AG09309 (cell line): ENCODE measurements around the gene GRK3.

ENCODE experiments used
- DNase-seq: peaks from one replicate; pipeline ENCODE4 v3.0.0-alpha.2; 2010; ENCODE audit warnings: low read depth
- H3K4me3 ChIP-seq: 2 replicates; pipeline ENCODE4 v1.5.1; 2011; ENCODE audit warnings: mild to moderate bottlenecking, low read depth, low read length, moderate library complexity; ENCODE audit not compliant: control insufficient read depth
- CTCF ChIP-seq: IDR thresholded peaks from 2 replicates; pipeline ENCODE4 v1.5.1; 2011; ENCODE audit warnings: mild to moderate bottlenecking, low read depth, low read length, inconsistent platforms; ENCODE audit not compliant: insufficient read depth, control insufficient read depth; ENCODE audit errors: missing control alignments

GRK3 gene

DNA sequence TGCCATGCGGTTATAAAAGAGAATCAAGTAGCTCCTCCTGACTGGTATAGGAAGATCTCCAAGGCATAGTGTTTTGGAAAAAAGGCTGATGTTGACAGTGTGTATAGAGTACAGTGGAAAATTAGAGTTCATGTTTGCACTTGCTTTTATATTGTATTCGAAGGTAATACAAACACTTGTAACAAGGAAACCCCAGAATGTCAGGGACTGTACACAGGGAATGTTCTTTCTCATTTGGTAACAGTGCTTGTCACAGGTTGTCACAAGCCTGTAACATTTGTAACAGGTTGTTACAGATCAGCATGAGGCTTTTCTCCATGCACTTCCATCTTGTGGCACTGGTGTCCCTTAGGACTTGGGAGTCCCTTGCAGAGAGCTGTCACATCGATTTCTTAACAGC is 64.0 kb downstream of the GRK3 start:
- DNase-seq = no peak
- no peak for TF ChIP-seq CTCF

GRCh38 chr22:25629613-25630012 is 65.1 kb downstream of the GRK3 start:
- H3K4me3 ChIP-seq = no peak overlapping the region
- no peak for TF ChIP-seq CTCF
- DNase-seq = no peak

More for the DNA sequence above, 64.0 kb downstream of the GRK3 start:
- no peak overlapping the region for H3K4me3 ChIP-seq

DNA sequence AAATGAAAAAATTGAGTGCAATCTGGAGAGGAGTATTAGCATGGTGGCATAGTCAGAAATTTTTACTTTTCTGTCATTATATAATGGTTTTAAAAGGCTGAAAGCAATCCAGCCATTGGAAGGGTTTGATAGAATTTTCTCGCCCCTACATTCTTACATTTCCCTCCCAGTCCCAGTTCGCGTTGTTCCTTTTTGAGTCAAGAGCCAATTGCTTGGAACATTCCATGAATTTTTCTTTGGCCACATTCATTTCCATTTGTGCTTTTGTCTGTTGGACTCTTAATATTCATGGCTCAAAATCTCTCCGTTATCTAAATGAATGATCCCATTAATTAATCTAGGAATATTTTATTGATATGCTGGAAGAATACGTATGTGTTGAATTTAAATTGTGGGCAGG is 66.0 kb downstream of the GRK3 start:
- no peak for TF ChIP-seq CTCF
- H3K4me3 ChIP-seq = no peak overlapping the region
- no peak for DNase-seq

- no peak overlapping the region for H3K4me3 ChIP-seq
- TF ChIP-seq CTCF = no peak
- no peak for DNase-seq
These were observed 71.8 kb downstream of the GRK3 start for GRCh38 chr22:25636323-25636722.

- H3K4me3 ChIP-seq = no peak overlapping the region
- no peak for DNase-seq
- no peak for TF ChIP-seq CTCF
These were observed 72.6 kb downstream of the GRK3 start for GRCh38 chr22:25637032-25637431.

DNA sequence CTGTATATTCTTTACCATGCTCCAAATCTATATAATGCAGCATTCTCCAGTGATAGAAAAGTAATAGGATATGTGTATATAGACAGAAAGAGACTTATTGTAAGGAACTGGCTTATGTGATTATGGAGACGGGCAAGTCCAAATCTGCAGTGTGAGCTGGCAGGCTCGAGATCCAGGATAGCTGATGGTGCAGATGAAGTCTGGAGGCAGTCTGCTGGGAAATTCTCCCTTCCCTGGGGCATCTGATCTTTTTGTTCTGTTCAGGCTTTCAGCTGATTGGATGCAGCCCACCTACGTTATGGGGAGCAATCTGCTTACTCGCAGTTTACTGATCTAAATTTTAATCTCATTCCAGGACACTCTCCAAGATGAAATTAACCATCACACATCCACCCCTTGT is 73.2 kb downstream of the GRK3 start:
- no peak for DNase-seq
- no peak for TF ChIP-seq CTCF

GRCh38 chr22:25638638-25639037 is 74.2 kb downstream of the GRK3 start:
- no peak overlapping the region for H3K4me3 ChIP-seq
- DNase-seq = no peak
- TF ChIP-seq CTCF = no peak

More for the DNA sequence above, 73.2 kb downstream of the GRK3 start:
- H3K4me3 ChIP-seq = no peak overlapping the region
